ENCODE results near the gene RARA.
A peak's percentile ranks its signal among the peaks of the same experiment; 100 is the strongest.
"Not testable (repeated sequence)": the region's sequence is repeated elsewhere in the genome, so short reads cannot be mapped to it uniquely, and the experiment has no call there.

The RARA gene

GRCh38 chr17:40355804-40356758, 47.1 kb downstream of the RARA start:
- no peak for DNase-seq (ENCODE audit: low read depth in 2 of 2, low spot score in 1 of 2)

DNA sequence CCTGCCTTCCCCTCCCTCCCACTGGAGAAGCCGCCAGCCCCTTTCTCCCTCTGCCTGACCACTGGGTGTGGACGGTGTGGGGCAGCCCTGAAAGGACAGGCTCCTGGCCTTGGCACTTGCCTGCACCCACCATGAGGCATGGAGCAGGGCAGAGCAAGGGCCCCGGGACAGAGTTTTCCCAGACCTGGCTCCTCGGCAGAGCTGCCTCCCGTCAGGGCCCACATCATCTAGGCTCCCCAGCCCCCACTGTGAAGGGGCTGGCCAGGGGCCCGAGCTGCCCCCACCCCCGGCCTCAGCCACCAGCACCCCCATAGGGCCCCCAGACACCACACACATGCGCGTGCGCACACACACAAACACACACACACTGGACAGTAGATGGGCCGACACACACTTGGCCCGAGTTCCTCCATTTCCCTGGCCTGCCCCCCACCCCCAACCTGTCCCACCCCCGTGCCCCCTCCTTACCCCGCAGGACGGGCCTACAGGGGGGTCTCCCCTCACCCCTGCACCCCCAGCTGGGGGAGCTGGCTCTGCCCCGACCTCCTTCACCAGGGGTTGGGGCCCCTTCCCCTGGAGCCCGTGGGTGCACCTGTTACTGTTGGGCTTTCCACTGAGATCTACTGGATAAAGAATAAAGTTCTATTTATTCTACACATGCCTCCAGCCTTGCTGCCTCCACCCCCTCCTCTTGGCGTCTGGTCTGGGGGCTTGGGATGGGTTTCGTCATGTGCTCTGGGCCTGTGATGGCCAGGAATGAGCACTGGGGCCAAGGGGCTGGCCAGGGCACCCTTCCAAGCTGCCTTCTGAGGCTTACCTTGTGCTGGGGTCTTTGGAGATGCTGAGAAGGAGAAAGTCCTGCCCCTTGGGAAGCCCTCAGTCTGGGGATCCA, 48.3 kb downstream of the RARA start:
- DNase-seq (ENCODE audit: low read depth in 2 of 2, low spot score in 1 of 2) = no peak

GRCh38 chr17:40358323-40359038, 49.5 kb downstream of the RARA start:
- DNase-seq (ENCODE audit: low read depth in 2 of 2, low spot score in 1 of 2) = peak; percentile 83 to 84

GRCh38 chr17:40360091-40360490, 51.1 kb downstream of the RARA start:
- DNase-seq (ENCODE audit: low read depth in 2 of 2, low spot score in 1 of 2) = no peak

GRCh38 chr17:40361063-40361924, 52.3 kb downstream of the RARA start:
- DNase-seq (ENCODE audit: low read depth in 2 of 2, low spot score in 1 of 2) = no peak

GRCh38 chr17:40361925-40362695, 53.1 kb downstream of the RARA start:
- no peak for DNase-seq (ENCODE audit: low read depth in 2 of 2, low spot score in 1 of 2)

- peak; percentile 43 to 57 for DNase-seq (ENCODE audit: low read depth in 2 of 2, low spot score in 1 of 2)
Observed at GRCh38 chr17:40362696-40363110, 53.7 kb downstream of the RARA start.

GRCh38 chr17:40363111-40363827, 54.3 kb downstream of the RARA start:
- no peak for DNase-seq (ENCODE audit: low read depth in 2 of 2, low spot score in 1 of 2)

DNA sequence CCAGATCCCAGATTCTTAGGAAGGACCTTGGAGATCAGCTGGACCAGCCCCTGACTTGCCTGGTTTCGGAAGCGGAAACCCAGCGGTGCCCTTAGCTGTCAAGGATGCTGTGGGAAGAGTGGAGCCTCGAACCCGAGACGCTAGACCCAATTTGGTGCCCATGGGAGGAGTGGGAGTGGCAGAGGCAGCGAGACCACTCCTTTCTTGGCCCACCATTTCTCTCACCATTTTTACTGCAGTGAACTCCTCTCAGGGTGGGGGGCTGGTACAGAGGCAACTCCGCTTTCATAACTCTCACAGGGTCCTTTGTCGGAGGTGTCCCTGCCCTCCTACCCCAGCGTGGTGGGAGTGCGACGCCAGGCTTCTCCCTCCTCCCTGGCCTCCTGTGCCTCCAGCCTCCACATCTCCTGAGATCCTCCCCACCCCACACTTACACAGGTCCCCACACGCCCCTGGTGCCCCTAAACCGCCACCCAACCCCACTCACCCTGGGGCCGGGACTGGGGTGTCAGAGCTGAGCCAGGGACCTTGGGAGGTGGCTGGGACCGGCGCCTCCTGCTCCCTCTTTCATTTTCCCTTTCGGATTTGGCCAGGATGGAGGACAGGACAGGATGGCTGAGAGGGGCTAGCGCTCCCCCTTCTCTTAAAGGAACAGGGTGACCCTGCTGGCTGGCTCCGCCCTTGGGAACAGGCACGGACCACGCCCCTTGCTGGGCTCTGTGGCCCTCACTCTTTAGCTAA, 55.3 kb downstream of the RARA start, which contains the start of gene GJD3:
TSS of gene GJD3 (minus strand) at position 617 of the 741 bp plus-strand sequence. CDS start 922 bp downstream, outside the sequence.
- DNase-seq (ENCODE audit: low read depth in 2 of 2, low spot score in 1 of 2) = no peak

- DNase-seq (ENCODE audit: low read depth in 2 of 2, low spot score in 1 of 2) = no peak
Observed at GRCh38 chr17:40364906-40365305, 55.9 kb downstream of the RARA start.

- DNase-seq (ENCODE audit: low read depth in 2 of 2, low spot score in 1 of 2) = no peak
Observed at GRCh38 chr17:40366076-40366860, 57.3 kb downstream of the RARA start.

DNA sequence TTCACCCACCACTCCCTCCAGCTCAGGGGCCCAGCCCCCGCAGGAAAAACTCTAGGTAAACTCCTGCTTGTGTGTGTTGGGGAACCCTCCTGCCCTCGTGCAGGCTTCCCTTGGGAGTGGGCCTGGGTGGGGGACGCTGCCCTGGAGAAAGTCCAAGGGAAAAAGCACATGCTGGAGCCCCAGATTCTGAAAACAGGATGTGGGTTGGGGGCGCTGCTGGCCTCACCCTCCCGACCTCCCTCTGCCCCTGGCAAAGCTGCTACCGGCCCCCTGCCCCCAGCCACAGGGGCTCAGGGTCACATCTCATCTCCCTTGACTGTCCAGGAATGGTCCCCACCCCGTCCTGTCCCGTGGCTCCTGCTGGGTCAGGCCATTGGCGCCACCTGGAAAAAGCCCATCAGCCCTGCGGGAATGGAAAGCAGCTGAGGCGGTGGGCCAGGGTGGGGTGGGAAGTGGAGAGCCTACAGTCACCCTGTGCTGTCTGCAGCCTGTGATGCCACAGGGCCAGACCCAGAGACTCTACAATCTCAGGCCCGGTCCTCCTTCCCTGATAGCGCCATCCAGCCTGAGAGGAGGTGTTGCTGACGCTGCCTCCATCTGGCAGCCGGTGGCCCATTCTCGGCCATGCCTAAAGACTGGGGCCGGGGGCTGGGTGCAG, 58.0 kb downstream of the RARA start:
- no peak for DNase-seq (ENCODE audit: low read depth in 2 of 2, low spot score in 1 of 2)

- DNase-seq (ENCODE audit: low read depth in 2 of 2, low spot score in 1 of 2) = not testable (repeated sequence)
Observed at GRCh38 chr17:40367728-40368127, 58.7 kb downstream of the RARA start.

DNA sequence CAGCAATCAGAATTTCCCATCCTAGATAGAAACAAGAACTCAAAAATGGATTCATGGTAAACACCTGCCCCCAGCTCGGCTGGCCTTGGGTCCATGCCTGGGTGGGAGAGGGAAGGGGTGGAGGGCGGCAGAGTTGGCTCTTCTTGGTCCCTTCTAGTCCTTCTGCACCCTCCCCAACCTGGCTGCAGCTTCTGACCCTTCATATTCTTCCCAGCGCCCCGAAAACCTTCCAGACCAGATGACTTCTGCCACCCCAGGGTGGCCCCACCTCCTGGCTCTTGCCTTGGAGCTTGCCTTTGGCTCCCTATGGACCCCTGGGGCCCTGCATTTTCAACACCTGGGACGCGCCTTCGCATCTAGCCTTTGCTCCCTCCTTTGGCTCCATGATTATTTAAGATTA, 60.9 kb downstream of the RARA start:
- DNase-seq (ENCODE audit: low read depth in 2 of 2, low spot score in 1 of 2) = no peak

GRCh38 chr17:40371261-40371929, 62.4 kb downstream of the RARA start:
- no peak for DNase-seq (ENCODE audit: low read depth in 2 of 2, low spot score in 1 of 2)

DNA sequence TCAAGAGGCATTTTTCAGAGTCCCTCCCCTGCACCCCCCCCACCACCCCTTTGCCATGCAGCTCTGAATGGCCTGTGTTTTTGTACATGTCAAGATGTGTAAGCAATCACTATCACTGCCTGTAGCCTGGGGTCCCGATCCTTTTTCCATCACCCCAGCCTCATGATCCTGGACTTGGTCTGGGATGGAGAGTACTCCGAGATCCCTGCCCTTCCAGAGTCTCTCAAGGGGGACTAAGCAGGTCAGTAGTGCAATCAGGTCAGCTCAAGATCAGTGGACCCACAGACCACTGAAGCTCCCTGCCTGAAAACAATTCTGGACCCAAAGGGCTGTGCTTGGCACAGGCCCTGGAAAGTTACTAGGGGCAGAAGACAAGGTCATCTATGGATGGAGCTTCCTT, 63.1 kb downstream of the RARA start:
- DNase-seq (ENCODE audit: low read depth in 2 of 2, low spot score in 1 of 2) = no peak

Measured in stimulated activated CD8-positive, alpha-beta memory T cell treated with anti-CD3 and anti-CD28 coated beads, Interleukin-4, amount 100 ng/mL, for 1 hour (primary cell).